BLaER1 treated with 17β-estradiol and CSF1 and Interleukin-3, amounts not matched to agents 10 nM and 100 nM (cell line): ENCODE measurements around the gene TMEM185B.

Experiments
- H3K27ac ChIP-seq, 11 experiments: shearing (Covaris generic); formaldehyde crosslinking; 2 replicates each; pipeline ENCODE4 v1.8.1; 2022
- H3K27me3 ChIP-seq, 11 experiments: shearing (Covaris generic); formaldehyde crosslinking; 2 replicates each; pipeline ENCODE4 v1.8.1; 2022
- H3K36me3 ChIP-seq, 11 experiments: shearing (Covaris generic); formaldehyde crosslinking; 2 replicates each; pipeline ENCODE4 v1.8.1; 2022
- H3K4me1 ChIP-seq, 10 experiments: shearing (Covaris generic); formaldehyde crosslinking; 2 replicates each; pipeline ENCODE4 v1.8.1; 2022
- H3K4me2 ChIP-seq, 11 experiments: shearing (Covaris generic); formaldehyde crosslinking; 2 replicates each; pipeline ENCODE4 v1.8.1; 2022
- H3K4me3 ChIP-seq, 10 experiments: shearing (Covaris generic); formaldehyde crosslinking; 2 replicates each; pipeline ENCODE4 v1.8.1; 2022
- H3K9ac ChIP-seq, 11 experiments: shearing (Covaris generic); formaldehyde crosslinking; 2 replicates each; pipeline ENCODE4 v1.8.1; 2022
- H3K9me3 ChIP-seq, 11 experiments: shearing (Covaris generic); formaldehyde crosslinking; replicated peaks in 1 of 11; 2 replicates each; pipeline ENCODE4 v1.8.1; 2022
- H4K20me1 ChIP-seq, 11 experiments: shearing (Covaris generic); formaldehyde crosslinking; 2 replicates each; pipeline ENCODE4 v1.8.1; 2022
- Cebpa-rat ChIP-seq, 11 experiments: shearing (Covaris generic); IDR thresholded peaks; 2 replicates each; pipeline ENCODE4 v1.8.1; 2022

The TMEM185B gene

GRCh38 chr2:120247851-120248250 is 24.7 kb upstream of the TMEM185B start:
- Histone ChIP-seq H3K27me3 (peaks cover 0 to 23% (median 14%) of the 10 kb centered on the region in 11 experiments; a peak in 11 of 22 replicates), H3K4me1 (peaks cover 35 to 75% (median 70%) of the 10 kb centered on the region in 10 experiments), H3K36me3 (no peaks in the 10 kb centered on the region), H4K20me1 (peaks cover 0 to 29% (median 0%) of the 10 kb centered on the region in 11 experiments; a peak in 6 of 22 replicates), H3K9ac (peak overlapping the region in 4 of 11 experiments; percentile 2 to 47 (median 11); a peak in 5 of 22 replicates), H3K4me3 (peak overlapping the region in 6 of 10 experiments; percentile 4 to 29 (median 10); a peak in 6 of 20 replicates), H3K4me2 (peak overlapping the region; percentile 44 to 99 (median 83)), H3K9me3 (peaks cover 11 to 19% (median 15%) of the 10 kb centered on the region in 11 experiments; a peak in 21 of 22 replicates), H3K27ac (no peak overlapping the region)
- no peak for TF ChIP-seq Cebpa-rat (IDR thresholded peaks at IDR 0.05)

- Histone ChIP-seq H3K4me2 (peak overlapping the region in 10 of 11 experiments; percentile 62 to 99 (median 86); a peak in 19 of 22 replicates), H3K9me3 (peaks cover 11 to 19% (median 16%) of the 10 kb centered on the region in 11 experiments; a peak in 21 of 22 replicates), H3K4me1 (peaks cover 36 to 69% (median 65%) of the 10 kb centered on the region in 10 experiments), H3K27ac (no peak overlapping the region), H3K27me3 (peaks cover 0 to 23% (median 14%) of the 10 kb centered on the region in 11 experiments; a peak in 11 of 22 replicates), H3K4me3 (no peak overlapping the region), H3K36me3 (no peaks in the 10 kb centered on the region), H4K20me1 (peaks cover 0 to 29% (median 0%) of the 10 kb centered on the region in 11 experiments; a peak in 6 of 22 replicates), H3K9ac (no peak overlapping the region)
- no peak for TF ChIP-seq Cebpa-rat (IDR thresholded peaks at IDR 0.05)
These were observed 23.5 kb upstream of the TMEM185B start for GRCh38 chr2:120246546-120247300.

GRCh38 chr2:120245520-120246332 is 22.5 kb upstream of the TMEM185B start:
- Histone ChIP-seq H4K20me1 (peaks cover 0 to 25% (median 0%) of the 10 kb centered on the region in 11 experiments; a peak in 6 of 22 replicates), H3K36me3 (no peaks in the 10 kb centered on the region), H3K9me3 (peaks cover 11 to 19% (median 16%) of the 10 kb centered on the region in 11 experiments; a peak in 21 of 22 replicates), H3K4me3 (no peak overlapping the region), H3K4me2 (peak overlapping the region in 8 of 11 experiments; percentile 33 to 99 (median 86); a peak in 15 of 22 replicates), H3K27me3 (peaks cover 0 to 21% (median 14%) of the 10 kb centered on the region in 11 experiments; a peak in 10 of 22 replicates), H3K27ac (no peak overlapping the region), H3K4me1 (peaks cover 34 to 59% (median 55%) of the 10 kb centered on the region in 10 experiments), H3K9ac (0 out of 22 replicates have a peak overlapping the region, but pooled peaks of 1 of the 11 experiments have one; percentile 7)
- TF ChIP-seq Cebpa-rat (IDR thresholded peaks at IDR 0.05), result no peak

GRCh38 chr2:120244656-120245519 is 21.7 kb upstream of the TMEM185B start:
- Histone ChIP-seq H3K4me3 (no peak overlapping the region), H3K4me2 (peak overlapping the region in 7 of 11 experiments; percentile 22 to 99 (median 89); a peak in 10 of 22 replicates), H4K20me1 (peaks cover 0 to 22% (median 0%) of the 10 kb centered on the region in 11 experiments; a peak in 5 of 22 replicates), H3K27me3 (peaks cover 0 to 21% (median 8%) of the 10 kb centered on the region in 11 experiments; a peak in 10 of 22 replicates), H3K9ac (0 out of 22 replicates have a peak overlapping the region, but pooled peaks of 1 of the 11 experiments have one; percentile 7), H3K9me3 (peaks cover 11 to 19% (median 16%) of the 10 kb centered on the region in 11 experiments; a peak in 21 of 22 replicates), H3K27ac (no peak overlapping the region), H3K36me3 (no peaks in the 10 kb centered on the region), H3K4me1 (peaks cover 27 to 50% (median 47%) of the 10 kb centered on the region in 10 experiments)
- no peak for TF ChIP-seq Cebpa-rat (IDR thresholded peaks at IDR 0.05)

GRCh38 chr2:120243875-120244553 is 20.8 kb upstream of the TMEM185B start:
- Histone ChIP-seq H3K4me2 (0 out of 22 replicates have a peak overlapping the region, but pooled peaks of 1 of the 11 experiments have one; percentile 62), H3K27ac (no peak overlapping the region), H4K20me1 (peaks cover 0 to 22% (median 0%) of the 10 kb centered on the region in 11 experiments; a peak in 5 of 22 replicates), H3K9ac (no peak overlapping the region), H3K4me3 (no peak overlapping the region), H3K27me3 (peaks cover 0 to 17% (median 3%) of the 10 kb centered on the region in 11 experiments; a peak in 5 of 22 replicates), H3K36me3 (no peaks in the 10 kb centered on the region), H3K9me3 (peaks cover 11 to 19% (median 16%) of the 10 kb centered on the region in 11 experiments; a peak in 21 of 22 replicates), H3K4me1 (peaks cover 33 to 49% (median 40%) of the 10 kb centered on the region in 10 experiments)
- TF ChIP-seq Cebpa-rat (IDR thresholded peaks at IDR 0.05), result no peak

- Histone ChIP-seq H3K27me3 (peaks cover 0 to 14% (median 0%) of the 10 kb centered on the region in 11 experiments; a peak in 5 of 22 replicates), H3K4me3 (no peak overlapping the region), H3K27ac (no peak overlapping the region), H3K9ac (no peak overlapping the region), H3K9me3 (peaks cover 11 to 19% (median 16%) of the 10 kb centered on the region in 11 experiments; a peak in 21 of 22 replicates), H3K4me1 (peaks cover 29 to 48% (median 34%) of the 10 kb centered on the region in 10 experiments), H3K4me2 (peak overlapping the region in 3 of 11 experiments; percentile 31 to 62 (median 60); a peak in 6 of 22 replicates), H3K36me3 (no peaks in the 10 kb centered on the region), H4K20me1 (peaks cover 0 to 17% (median 0%) of the 10 kb centered on the region in 11 experiments; a peak in 5 of 22 replicates)
- no peak for TF ChIP-seq Cebpa-rat (IDR thresholded peaks at IDR 0.05)
These were observed 20.0 kb upstream of the TMEM185B start for GRCh38 chr2:120243211-120243610.

- Histone ChIP-seq H4K20me1 (peaks cover 0 to 5% (median 0%) of the 10 kb centered on the region in 11 experiments; a peak in 1 of 22 replicates), H3K9ac (no peak overlapping the region), H3K27me3 (peaks cover 0 to 14% (median 0%) of the 10 kb centered on the region in 11 experiments; a peak in 2 of 22 replicates), H3K9me3 (peaks cover 11 to 19% (median 16%) of the 10 kb centered on the region in 11 experiments; a peak in 21 of 22 replicates), H3K27ac (no peak overlapping the region), H3K4me3 (no peak overlapping the region), H3K4me2 (peak overlapping the region in 2 of 11 experiments; percentile 23 to 46; a peak in 2 of 22 replicates), H3K4me1 (peaks cover 17 to 34% (median 23%) of the 10 kb centered on the region in 10 experiments), H3K36me3 (no peaks in the 10 kb centered on the region)
- no peak for TF ChIP-seq Cebpa-rat (IDR thresholded peaks at IDR 0.05)
These were observed 18.5 kb upstream of the TMEM185B start for GRCh38 chr2:120241684-120242083.
